NB4 (cell line): ENCODE results near the gene EPN2.

ENCODE experiments used
- POLR2A ChIP-seq: IDR thresholded peaks from 2 replicates; pipeline ENCODE4 v1.6.1; 2011; ENCODE audit warnings: mild to moderate bottlenecking; ENCODE audit not compliant: insufficient read length; ENCODE audit errors: extremely low read depth
- TF ChIP-seq, protein P1 (sequence below): IDR thresholded peaks from one replicate; pipeline ENCODE4 v1.5.1; 2012; ENCODE audit warnings: low read depth, low read length
- TF ChIP-seq, protein P2 (sequence below): IDR thresholded peaks from 2 replicates; pipeline ENCODE4 v1.6.1; 2011; ENCODE audit warnings: low read depth, low read length

DNA sequence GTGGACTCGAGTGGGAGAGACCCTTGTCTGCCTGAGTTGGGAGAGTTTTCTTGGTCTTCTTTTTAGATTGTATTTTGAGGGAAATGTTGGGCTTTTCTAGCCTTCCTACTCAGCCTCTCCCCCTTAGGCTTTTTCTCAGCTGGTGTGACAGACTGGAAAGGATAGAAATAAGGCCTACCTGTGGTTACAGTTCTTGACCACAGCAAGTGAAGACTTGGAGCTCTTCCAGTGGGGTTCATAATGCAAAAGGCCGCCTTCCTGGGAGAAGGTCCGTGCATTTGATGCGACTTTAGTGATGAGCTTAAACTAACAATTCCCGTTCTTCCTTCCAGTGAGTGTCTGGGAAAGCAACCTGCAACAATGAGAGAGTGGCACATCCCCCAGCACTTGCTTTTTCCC, 68.6 kb downstream of the EPN2 start:
- TF ChIP-seq, protein P1, sequence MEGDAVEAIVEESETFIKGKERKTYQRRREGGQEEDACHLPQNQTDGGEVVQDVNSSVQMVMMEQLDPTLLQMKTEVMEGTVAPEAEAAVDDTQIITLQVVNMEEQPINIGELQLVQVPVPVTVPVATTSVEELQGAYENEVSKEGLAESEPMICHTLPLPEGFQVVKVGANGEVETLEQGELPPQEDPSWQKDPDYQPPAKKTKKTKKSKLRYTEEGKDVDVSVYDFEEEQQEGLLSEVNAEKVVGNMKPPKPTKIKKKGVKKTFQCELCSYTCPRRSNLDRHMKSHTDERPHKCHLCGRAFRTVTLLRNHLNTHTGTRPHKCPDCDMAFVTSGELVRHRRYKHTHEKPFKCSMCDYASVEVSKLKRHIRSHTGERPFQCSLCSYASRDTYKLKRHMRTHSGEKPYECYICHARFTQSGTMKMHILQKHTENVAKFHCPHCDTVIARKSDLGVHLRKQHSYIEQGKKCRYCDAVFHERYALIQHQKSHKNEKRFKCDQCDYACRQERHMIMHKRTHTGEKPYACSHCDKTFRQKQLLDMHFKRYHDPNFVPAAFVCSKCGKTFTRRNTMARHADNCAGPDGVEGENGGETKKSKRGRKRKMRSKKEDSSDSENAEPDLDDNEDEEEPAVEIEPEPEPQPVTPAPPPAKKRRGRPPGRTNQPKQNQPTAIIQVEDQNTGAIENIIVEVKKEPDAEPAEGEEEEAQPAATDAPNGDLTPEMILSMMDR, result no peak
- no peak for TF ChIP-seq POLR2A
- TF ChIP-seq, protein P2, sequence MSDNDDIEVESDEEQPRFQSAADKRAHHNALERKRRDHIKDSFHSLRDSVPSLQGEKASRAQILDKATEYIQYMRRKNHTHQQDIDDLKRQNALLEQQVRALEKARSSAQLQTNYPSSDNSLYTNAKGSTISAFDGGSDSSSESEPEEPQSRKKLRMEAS, result no peak
